ENCODE measurements around the gene ACLY. TPM values are rescaled to one million over a fixed set of nuclear protein-coding genes. Genes with fewer than 3 reads are reported as not detected.
"Not testable (repeated sequence)": the region's sequence is repeated elsewhere in the genome, so short reads cannot be mapped to it uniquely, and the experiment has no call there.

ACLY gene
- total RNA-seq, 1 donor from 2014 or later = 106 TPM

- DNase-seq = no peak
Observed at GRCh38 chr17:41910701-41911391, 7.9 kb downstream of the ACLY start.

- DNase-seq = no peak
Observed at GRCh38 chr17:41909088-41909487, 9.7 kb downstream of the ACLY start.

- DNase-seq = no peak
Observed at GRCh38 chr17:41907633-41908539, 10.9 kb downstream of the ACLY start.

- DNase-seq = no peak
Observed at GRCh38 chr17:41907185-41907556, 11.6 kb downstream of the ACLY start.

- no peak for DNase-seq
Observed at GRCh38 chr17:41906465-41907184, 12.1 kb downstream of the ACLY start.

- DNase-seq = no peak
Observed at GRCh38 chr17:41905172-41905571, 13.6 kb downstream of the ACLY start.

GRCh38 chr17:41904242-41904841 lies 14.4 kb downstream of the ACLY start:
- DNase-seq = no peak

GRCh38 chr17:41901646-41902045 lies 17.1 kb downstream of the ACLY start:
- no peak for DNase-seq

- DNase-seq = no peak
Observed at GRCh38 chr17:41896726-41897125, 22.0 kb downstream of the ACLY start.

GRCh38 chr17:41895617-41896016 lies 23.1 kb downstream of the ACLY start:
- peak; percentile 48 for DNase-seq

- no peak for DNase-seq
Observed at GRCh38 chr17:41894791-41895331, 23.9 kb downstream of the ACLY start.

GRCh38 chr17:41893384-41893783 lies 25.4 kb downstream of the ACLY start:
- DNase-seq = no peak

GRCh38 chr17:41892021-41892376 lies 26.8 kb downstream of the ACLY start:
- DNase-seq = no peak

- no peak for DNase-seq
Observed at GRCh38 chr17:41891135-41892020, 27.4 kb downstream of the ACLY start.

- DNase-seq = no peak
Observed at GRCh38 chr17:41888332-41888965, 30.3 kb downstream of the ACLY start.

GRCh38 chr17:41885733-41886132 lies 33.0 kb downstream of the ACLY start:
- DNase-seq = no peak

GRCh38 chr17:41882756-41883155 lies 36.0 kb downstream of the ACLY start:
- no peak for DNase-seq

GRCh38 chr17:41880130-41880529 lies 38.6 kb downstream of the ACLY start:
- DNase-seq = no peak

GRCh38 chr17:41874293-41874670 lies 44.5 kb downstream of the ACLY start:
- DNase-seq = not testable (repeated sequence)

GRCh38 chr17:41873559-41874292 lies 45.0 kb downstream of the ACLY start:
- DNase-seq = no peak

All from skin of body (tissue), 2 donors.